Stimulated activated CD4-positive, alpha-beta T cell treated with anti-CD3 and anti-CD28 coated beads, TNF-alpha, amount 100 ng/mL, for 24 hours (primary cell): ENCODE measurements around the gene FTO.
"Not testable (repeated sequence)": the region's sequence is repeated elsewhere in the genome, so short reads cannot be mapped to it uniquely, and the experiment has no call there.

Experiments
- DNase-seq, 3 experiments: peaks; one replicate each; pipeline ENCODE4 v3.0.0-alpha.2; 2020; ENCODE audit warnings: low read depth in 3 of 3

The FTO gene

GRCh38 chr16:53822936-53823529, 119.1 kb downstream of the FTO start:
- DNase-seq: no peak

DNA sequence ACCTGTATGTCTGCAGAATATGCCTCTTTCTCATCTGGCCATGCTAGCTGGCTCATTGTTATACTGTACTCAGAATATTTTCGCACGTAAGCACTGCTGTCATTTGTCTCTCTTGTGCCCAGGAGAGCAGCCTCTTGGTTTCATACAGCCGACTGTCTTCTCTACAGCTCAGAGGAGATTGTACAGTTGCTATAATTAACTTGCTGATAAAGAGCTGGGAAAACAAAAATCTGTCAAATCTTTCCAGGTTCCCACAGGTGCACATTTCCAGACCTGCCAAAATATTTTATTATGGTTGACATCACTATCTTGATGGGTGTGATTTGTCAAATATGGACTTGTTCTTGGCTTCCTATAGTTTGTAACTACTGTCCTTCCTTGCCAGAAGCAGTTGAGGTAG, 122.7 kb downstream of the FTO start:
- no peak for DNase-seq

- DNase-seq: no peak
Measured at GRCh38 chr16:53827741-53828140, 123.8 kb downstream of the FTO start.

DNA sequence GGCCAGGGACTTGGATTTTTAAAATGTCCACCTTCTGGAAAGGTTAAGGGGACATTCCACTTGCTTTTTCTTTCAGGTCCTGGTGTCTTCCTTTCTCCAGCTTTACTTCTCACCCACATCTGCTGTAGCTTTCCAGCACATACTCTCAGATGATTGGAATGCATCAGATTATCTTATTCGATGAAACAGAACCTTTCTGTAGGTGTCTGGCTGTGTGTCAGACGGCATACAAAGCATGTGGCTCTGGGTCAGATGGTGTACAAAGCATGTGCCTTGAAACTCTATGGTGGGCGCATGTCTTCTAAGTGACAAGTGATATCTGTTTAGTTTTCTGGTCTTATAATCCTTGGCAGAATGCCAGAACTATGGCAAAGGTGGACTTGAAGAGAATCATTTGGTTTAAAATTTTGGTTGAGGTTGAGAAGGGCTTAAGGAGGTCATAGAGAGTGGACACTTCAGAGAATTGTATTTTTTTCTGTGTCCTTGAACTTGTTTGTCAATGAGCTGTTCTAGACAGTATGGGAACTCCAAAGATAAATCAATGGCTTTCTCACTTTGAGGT, 125.3 kb downstream of the FTO start:
- no peak for DNase-seq

- DNase-seq: no peak
Measured at GRCh38 chr16:53832896-53833544, 129.1 kb downstream of the FTO start.

DNA sequence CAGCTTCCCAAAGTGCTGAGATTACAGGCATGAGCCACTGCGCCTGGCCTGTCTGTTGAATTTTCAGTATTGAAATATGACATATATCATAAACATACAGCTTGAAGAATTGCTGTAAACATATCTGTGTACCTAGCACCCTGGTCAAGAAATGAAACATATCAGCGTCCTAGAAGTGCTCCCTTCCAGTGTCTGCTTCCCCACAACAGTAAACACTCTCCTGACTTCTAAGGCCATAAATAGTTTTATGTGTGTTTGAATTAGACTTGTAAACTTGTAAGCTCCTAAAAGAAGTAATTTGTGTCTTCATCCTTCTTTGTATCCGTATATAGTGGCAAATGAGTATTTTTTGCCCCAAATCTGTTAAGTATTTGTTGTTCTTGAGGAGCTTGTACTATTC, 132.2 kb downstream of the FTO start:
- no peak for DNase-seq

- DNase-seq: no peak
Measured at GRCh38 chr16:53836680-53837079, 132.7 kb downstream of the FTO start.

DNA sequence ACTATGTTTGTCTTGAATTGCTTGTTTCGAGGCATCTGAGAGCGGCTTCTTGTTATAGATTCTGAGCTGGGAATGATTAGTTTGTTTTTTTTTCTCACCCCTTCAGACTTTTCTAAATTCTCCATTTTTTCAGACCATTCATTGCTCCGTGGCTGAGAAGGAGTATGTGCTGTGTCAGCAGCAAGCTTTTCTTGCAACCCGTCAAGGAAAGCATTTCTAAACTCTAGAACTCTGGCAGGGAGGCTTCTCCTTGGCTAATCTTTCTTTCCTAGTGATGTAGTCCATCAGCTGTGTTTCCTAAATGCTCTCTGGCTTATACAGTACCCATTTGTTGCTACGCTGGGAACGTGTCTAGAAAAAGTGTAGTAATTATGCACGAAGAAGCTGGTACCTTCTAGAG, 133.5 kb downstream of the FTO start:
- DNase-seq: no peak

DNA sequence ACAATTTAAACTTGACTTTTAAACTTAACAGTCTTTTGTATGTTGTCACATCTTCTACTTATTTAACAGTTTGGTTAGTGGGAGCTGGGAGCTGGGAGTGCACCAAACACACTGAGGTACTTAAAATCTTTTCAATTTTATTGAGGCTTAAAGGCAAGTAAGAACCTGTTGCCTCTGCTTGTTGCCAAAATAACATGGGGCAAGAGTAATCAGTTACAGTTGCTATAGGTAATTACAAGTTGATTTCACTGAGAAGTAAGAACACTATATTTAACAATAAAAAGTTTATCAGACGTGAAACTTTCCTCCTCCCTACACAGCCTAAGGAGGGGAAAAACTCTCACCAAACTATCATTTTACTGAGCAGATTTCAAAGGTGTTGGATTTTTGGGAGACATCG, 135.2 kb downstream of the FTO start:
- no peak for DNase-seq

DNA sequence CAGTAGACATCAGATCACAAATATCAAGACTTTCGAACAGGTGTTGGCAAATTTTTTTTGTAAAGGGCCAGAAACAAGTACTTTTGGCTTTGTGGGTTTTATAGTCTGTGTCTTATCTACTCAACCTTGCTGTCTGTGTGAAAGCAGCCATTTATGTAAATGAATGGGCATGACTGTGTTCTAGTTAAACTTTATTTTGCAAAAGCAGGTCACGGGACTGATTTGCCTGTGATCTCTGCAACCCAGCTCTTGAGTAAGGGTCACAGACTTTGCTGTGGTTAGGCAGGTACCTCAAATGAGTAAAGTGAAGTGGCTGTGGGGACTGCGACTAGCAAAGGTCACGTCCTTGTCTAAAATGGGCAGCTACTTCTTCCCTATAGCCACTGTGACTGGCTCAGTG, 136.5 kb downstream of the FTO start:
- no peak for DNase-seq

DNA sequence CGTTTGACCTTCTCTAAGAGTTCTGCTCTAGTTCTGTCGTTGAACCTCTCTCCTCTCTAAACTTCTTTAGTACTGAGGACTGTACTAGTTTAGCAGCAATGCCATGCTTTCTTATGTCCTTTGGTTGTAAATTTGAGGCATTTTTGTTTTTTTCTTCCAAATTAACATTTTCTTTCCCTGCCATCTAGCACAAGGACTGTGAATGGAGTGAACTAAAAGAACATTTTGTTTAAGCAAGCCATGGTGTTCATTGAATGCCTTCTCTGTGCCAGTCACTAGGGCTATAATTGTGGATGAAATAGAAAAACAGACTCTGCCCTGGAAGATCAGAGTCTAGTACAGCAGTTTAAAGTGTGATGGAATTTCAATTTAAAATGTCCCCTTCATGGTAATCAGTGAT, 137.9 kb downstream of the FTO start:
- DNase-seq: no peak

DNA sequence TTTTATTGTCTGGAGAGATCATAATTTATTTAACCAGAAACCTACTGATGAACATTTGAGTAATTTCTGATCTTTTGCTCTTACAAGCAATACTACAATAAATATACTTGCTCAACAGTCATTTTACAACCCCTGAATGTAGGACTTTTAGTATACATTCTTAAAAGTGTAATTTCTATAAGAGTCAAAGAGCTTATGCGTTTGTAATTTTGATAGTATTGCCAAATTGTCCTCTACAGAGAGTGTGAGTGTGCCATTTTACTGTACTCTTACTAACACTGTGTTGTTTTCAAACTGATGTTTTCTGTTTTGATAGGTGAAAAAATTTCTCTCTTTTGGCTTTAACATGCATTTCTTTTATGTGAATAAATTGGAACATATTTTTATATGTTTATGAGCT, 139.1 kb downstream of the FTO start:
- DNase-seq: no peak

DNA sequence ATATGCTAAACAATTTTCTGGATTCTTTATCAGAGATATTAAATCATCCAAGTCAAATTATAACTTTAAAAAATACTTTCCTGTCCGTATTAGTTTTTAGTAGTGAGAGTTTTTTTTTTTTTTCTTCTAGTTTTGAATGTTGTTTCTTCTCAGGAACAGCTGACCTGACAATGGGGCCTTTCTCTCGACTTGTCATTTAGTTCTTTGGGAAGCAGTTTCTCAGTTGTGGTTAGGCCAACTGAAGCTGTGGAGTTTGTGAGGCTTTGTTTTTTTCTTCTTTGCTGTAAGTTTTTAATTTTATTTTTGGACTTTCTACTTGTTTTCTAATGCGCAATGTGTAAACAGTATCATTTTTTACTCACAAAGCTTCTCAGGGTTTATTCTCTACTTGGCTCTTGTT, 140.8 kb downstream of the FTO start:
- no peak for DNase-seq

GRCh38 chr16:53846549-53846948, 142.6 kb downstream of the FTO start:
- DNase-seq: not testable (repeated sequence)

GRCh38 chr16:53846971-53847370, 143.0 kb downstream of the FTO start:
- DNase-seq: no peak

- no peak for DNase-seq
Measured at GRCh38 chr16:53848277-53848942, 144.5 kb downstream of the FTO start.

GRCh38 chr16:53848950-53849349, 145.0 kb downstream of the FTO start:
- DNase-seq: no peak

DNA sequence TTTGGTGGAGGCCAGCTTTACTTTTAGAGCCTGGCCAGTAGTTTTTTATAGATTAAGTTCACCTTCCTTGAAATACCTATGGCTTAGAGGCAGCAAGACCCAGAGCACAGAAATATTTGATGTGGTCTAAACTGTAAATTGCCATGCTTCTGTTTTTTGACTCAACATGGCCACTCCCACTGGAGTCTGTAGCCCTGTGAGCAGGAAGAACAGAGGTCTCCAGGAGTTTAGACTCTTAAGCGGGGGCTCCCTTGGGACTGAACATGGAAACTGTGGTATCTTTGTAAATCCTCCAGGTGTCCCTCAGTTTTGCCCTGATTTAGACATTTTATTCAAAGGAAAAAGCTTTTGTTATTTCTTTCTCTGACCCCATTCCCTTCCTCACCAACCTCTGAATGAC, 145.6 kb downstream of the FTO start:
- DNase-seq: no peak

GRCh38 chr16:53849994-53850393, 146.0 kb downstream of the FTO start:
- DNase-seq: no peak

- no peak for DNase-seq
Measured at GRCh38 chr16:53852678-53853077, 148.7 kb downstream of the FTO start.

- no peak for DNase-seq
Measured at GRCh38 chr16:53855056-53855455, 151.1 kb downstream of the FTO start.

DNA sequence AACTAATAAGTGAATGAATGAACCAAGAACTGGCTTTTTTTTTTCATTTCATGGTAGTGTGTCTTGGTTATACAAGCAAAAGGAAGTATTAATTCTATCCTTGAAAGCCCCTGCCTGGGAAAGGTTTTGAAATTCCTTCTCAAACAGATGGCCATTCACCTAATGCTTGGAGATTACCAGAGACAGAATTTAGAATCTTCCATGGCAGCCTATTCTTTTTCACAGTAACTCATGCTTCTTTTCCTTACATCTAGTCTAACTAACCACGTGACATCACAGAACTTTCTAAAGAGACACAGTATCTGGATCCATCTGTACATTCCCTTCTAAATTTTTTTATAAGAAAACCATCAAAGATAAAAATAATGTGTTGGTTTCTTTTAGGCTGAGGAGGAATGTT, 151.6 kb downstream of the FTO start:
- no peak for DNase-seq

DNA sequence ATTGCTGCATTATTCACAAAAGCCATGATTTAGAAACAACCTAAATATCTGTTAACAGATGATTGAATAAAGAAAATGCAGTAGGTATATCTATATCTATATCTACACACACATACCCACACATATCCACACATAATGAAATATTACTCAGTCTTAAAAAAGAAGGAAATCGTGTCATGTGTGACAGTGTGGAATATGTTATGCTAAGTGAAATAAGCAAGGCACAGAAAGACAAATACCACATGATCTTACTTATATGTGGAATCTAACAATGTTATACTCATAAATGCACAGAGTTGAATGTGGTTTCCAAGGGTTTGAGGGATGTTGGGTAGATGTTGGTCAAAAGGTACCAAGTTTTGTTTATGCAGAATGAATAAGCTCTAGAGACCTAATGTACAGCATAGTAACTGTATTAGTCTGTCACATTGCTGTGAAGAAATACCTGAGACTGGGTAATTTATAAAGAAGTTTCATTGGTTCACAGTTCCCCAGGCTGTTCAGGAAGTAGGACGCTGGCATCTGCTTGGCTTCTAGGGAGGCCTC, 156.1 kb downstream of the FTO start:
- no peak for DNase-seq
